ENCODE results near the gene RAB3B.

- TF ChIP-seq SPI1 (IDR thresholded peaks at IDR 0.05; ENCODE audit: borderline replicate concordance, low read depth) (no peak), CTCF (IDR thresholded peaks at IDR 0.05; ENCODE audit: insufficient read depth, low read length) (no peak), POLR2AphosphoS5 (IDR thresholded peaks at IDR 0.05; ENCODE audit: low read depth) (no peak), GABPA (IDR thresholded peaks at IDR 0.05; ENCODE audit: low read depth) (no peak), REST (IDR thresholded peaks at IDR 0.05; ENCODE audit: insufficient replicate concordance, low read depth) (no peak)
These were observed 130.8 kb downstream of the RAB3B start for GRCh38 chr1:51859735-51860134.
